HG02981 (cell line): ENCODE measurements around the gene PPP1R2.

Experiments used
- ATAC-seq: cut with Tn5 transposase; IDR thresholded peaks from one replicate; pipeline ENCODE4 v1.9.1; 2021; ENCODE audit warnings: mild to moderate bottlenecking, moderate library complexity; ENCODE audit not compliant: unreplicated experiment

Gene PPP1R2

DNA sequence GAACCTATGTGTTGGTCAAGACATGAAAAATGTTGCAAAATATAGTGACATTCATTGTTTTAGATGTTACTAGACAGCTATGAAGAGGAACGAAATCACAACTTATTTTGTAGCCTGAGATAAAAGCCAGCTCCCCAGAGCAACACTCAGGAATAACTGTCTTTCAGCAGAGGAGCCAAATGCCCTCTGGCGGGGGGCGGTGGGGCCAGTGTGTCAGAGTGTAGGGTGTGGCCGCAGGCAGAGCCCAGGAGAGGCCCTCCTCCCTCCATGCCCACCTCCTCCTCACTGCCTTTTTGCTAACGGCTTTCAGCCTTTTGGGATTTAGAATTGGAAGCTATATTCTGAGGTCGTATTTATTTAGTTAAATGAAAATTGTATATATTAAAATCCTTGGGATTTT is 23.7 kb upstream of the PPP1R2 start:
- ATAC-seq: no peak

DNA sequence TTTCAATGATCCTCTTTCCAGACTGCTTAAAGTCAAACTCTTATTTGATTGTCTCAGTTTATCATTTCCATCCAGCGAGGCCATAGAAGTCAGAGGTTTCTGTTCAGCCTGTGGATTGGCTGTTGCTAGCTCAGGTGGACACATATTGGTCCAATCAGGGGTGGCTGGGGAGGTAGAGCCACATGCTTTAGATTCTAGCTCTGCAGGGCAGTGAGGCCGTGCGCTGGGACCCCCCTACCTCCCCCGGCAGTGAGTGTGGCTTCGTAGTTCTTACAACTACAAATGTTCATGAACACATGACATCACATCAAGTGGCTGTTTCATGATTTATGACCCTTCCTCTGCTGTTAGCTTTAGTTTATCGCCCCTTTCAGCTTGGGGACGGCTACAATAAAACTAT is 22.6 kb upstream of the PPP1R2 start:
- no peak for ATAC-seq

DNA sequence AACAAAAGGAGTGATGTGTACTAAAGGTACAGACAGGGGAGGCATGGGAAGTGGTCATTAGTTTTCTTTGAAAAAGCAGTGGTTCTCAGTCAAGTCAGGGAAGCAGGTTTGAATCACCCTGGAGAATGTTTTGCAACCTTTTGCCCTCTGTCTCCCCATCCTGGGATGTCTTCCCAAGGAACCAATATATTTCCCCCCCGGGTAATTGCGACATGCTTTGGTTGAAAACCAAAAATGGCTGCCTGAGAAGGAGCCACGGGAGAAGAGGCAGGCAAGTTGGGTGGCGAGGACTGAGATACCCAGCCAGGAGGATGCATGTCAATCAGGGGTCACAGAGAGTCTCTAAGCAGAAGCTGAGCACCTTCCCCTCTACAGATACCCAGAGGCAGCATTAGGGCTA is 20.2 kb upstream of the PPP1R2 start:
- no peak for ATAC-seq

DNA sequence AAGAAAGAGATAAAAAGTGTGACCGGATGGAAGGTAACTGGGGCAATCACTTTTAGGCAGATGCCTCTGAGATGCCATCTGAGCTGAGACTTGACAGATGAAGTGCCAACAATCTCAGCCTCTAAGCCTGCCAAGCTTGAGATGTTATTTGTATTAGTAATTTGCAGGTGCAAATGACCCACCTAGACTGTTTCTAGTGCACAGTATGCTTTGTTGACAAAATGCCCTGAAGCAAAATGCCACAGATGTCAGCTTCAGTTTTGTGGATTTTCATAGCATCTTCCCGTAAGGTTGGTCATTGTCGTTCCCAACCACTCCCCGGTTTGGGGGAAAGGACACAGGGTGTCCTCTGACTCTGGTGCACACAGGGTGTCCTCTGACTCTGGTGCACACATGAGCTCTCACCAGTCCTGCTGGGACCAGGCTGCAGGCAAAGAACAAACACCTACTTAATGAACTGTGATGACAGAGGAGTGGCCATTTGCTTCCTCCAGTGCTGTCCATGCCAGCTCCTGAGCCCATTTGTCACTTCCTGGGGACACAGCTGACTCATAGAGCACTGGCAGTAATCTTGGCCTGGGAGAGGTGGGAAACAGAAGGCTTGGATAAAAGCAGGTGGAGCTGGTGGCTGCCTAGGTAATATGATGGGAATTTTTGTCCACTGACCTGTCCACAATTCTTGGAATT is 16.7 kb upstream of the PPP1R2 start:
- no peak for ATAC-seq

DNA sequence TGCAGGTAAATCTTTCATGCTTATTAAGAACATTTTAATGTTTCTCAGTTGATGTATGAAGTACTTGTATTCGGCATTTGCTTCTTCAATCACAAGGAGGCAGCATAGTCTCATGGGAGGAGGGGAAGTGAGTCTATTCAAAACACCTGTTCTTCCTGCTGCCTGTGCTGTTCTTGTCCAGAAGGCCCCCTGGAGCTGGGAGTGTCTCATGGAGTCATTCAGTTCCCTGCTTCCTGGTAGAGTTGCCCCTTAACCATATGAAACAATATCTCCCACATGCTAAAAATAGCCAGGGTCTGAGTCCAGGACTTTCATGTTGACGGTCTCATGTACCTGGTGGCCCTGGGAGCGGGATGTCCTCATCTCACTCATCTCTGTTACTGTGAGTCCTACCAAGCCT is 15.5 kb upstream of the PPP1R2 start:
- peak; percentile 51 for ATAC-seq

DNA sequence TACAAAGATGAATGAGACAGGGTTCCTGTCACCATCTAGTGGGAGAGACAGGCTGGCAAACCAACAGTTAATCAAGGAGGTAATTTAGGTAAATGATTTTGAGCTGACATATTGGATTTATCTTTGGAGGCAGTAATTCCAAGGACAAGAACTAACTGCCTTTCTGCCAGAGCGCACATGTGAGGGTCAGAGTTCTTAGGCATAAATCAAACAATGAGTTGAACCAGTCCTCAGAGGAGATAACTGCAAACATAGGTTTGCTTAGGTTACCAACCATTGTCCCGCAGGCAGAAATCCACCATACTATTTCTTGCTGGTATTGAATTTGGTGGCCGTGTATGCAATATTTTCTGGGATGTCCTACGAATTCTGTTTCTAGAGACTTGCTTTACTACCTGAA is 14.2 kb upstream of the PPP1R2 start:
- ATAC-seq: no peak

DNA sequence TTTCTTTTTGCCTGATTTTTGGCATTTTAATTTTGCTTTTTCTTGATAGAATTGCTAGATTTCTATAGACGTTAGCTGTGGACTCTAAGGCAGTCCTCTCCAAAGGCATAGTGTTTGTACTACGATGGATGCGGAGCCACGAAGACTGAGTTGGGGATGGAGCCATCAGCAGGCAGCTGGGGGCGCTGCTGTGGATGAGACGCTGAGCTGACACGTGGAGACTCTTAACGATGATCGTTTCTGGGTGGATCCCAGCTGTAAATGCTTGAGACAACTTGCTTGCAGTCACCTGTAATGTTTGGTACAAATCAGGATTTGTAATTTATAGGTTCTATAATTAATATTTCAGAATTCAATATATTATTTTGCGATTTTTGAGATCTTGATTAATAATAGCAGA is 13.3 kb upstream of the PPP1R2 start:
- ATAC-seq: no peak

DNA sequence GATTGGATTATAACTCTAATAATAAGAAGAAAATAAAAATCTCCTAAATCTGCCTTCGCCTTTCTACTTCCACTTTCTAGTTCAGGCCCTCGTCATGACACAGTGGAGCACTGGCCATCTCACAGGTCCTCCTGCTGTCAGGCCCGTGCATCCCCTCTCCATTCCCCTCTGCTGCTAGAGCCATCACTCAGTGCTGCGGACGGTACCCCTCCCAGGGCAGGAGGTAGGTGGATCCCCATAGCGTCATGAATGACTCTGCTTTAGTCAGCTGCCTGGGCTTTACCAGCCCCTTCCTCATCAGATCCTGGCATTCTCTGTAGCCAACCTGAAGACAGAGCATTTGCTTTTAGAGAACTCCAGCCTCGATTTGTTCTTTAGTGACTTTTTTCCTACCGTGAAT is 12.0 kb upstream of the PPP1R2 start:
- ATAC-seq: no peak

DNA sequence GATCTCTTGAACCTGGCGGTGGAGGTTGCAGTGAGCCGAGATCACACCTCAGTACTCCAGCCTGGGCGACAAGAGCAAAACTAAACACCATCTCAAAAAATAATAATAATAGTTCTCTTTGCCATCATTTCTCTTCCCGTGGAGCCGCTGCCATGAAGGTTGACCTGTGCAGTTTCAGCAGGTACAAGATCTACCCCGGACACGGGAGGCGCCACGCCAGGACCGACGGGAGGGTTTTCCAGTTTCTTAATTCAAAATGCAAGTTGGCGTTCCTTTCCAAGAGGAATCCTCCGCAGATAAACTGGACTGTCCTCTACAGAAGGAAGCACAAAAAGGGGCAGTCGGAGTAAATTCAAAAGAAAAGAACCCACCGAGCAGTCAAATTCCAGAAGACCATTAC is 11.3 kb upstream of the PPP1R2 start:
- no peak for ATAC-seq

DNA sequence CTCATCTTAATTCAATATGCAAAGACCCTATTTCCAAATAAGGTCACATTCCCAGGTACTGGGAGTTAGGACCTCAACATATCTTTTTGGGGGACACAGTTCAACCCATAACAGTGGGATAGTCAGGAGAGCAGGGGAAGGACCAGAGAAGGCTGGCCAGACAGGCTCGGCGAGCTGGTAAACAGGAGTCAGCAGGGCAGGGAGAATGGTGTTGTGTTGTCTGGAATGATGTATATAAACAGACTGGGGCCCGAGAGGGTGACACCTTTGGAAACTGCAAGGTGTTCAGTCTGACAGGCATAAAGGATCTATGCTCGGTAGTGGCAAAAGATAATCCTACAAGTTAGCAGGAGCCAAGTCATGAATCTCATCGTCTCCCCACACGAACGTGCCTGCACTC is 10.1 kb upstream of the PPP1R2 start:
- no peak for ATAC-seq

DNA sequence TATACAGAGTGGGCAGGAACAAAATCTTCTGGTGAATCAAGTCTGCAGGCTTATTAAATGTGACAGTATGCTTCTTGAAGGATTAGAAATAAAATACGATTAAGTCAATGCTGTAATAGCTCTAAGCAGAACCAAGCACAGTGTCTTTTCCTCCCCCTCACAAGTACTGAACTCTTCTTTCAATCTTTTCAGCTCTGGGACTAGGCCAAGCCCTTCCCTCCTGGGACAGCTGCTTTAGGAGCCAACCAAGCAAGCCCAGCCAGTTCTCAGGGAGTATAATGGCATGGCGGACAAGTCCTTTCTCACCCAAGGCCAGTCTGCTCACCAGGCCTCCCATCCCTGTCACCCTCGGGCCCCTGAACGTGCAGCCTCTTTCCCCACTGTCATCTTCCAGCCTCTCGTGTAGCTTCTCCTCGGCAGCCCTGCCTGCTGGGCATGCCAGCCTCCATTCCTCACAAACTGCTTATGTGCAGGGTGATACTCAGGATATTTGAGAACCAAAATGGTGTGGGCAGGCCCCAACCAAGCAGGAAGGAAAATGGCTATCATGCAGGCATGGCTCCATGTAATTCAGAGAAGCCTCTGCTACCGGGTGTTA is 8.4 kb upstream of the PPP1R2 start:
- no peak for ATAC-seq

DNA sequence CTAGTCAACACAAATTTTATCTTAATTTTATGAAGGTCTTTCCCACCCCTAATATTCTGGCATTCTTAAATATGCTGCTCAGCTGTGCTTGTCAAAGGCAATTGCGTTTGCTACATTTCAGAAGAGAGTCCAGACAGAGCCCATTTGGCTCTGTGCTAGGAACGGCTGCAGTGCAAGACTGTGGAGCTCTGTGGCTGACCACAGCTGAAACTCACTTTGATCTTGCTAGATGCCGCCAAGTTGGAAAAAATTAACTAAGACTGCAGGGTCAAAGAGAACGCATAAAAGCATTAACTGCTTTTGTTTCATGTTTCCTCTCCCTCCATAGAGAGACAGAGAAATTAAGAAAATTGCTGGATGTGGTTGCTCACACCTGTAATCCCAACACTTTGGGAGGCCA is 7.6 kb upstream of the PPP1R2 start:
- no peak for ATAC-seq

DNA sequence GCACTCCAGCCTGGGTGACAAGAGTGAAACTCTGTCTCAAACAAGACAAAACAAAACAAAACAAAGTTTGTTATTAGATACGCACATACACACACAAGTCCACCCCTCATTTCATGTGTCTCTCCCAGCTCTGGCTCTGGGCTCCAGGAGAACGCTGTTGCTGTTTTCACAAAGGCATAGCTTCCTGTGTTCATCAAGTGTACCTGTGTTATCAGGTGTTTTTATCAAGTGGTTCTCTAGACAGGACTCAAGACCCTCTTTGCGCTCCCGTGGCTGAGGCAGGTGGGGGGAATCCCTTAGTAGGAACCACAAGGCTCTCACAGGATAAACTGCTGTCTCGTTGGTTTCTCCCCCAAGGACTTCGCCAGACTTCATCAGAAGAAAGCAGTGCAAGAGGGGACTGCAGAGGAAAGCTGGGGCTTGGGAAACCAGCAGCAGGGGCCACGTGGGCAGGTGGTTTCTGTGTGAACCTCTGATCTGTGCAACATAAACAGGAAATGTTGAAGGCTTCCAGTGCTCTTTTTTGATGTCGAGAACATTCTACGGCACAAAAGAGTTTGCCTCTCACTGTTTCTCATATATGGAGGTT is 6.9 kb upstream of the PPP1R2 start:
- peak; percentile 50 for ATAC-seq

DNA sequence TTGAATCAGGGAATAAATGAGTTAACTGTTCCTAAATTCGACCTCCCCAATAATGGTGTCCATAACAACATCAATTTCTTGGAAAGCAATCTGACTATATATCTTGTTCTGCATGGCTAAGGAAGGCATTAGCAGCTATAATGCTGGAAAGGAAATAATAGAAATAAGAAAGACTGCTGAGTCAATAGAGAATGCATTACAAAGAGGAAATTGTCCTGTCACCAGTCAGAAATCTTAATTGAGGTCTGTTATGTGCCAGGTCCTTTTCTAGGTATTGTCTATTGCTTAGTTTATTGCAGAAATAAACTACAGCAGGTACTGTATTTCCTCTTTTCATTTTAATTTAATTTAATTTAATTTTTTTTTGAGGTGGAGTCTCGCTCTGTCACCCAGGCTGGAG is 5.9 kb upstream of the PPP1R2 start:
- ATAC-seq: no peak

DNA sequence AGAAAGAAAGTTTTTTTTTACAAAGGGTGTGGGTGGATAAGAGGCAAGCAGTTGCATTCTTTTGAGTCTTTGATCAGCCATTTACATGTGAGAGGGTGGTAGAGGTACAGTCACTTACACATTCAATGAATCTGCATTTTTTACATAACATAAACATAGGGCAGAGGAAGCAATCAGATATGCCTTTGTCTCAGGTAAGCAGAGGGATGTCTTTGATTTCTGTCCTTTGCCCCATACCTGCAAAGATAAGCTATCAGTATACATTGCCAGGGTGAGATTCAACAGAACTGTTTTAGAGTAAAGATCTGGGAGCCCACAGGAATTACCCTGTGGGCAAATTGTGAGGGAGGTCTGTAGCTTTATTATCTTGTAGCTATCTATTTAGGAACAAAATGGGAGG is 5.4 kb upstream of the PPP1R2 start:
- no peak for ATAC-seq

DNA sequence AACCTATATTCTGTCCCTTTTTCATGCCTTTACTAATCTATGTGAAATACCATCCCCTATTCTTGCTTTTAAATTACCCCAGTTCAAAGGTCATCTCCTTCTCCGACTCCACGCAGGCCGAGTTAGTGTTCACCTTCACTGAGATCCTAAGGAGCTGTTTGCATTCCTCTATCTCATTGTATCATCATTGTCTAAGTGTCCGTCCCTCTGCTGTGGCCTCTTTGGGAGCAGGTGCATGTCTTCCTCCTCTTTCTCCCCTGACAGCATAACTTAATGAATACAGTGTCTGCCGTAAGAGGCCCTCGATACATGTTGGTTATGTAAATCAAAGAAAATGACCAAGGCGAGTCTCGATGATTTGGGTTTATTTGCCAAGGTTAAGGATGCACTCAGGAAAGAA is 4.9 kb upstream of the PPP1R2 start:
- ATAC-seq: no peak

DNA sequence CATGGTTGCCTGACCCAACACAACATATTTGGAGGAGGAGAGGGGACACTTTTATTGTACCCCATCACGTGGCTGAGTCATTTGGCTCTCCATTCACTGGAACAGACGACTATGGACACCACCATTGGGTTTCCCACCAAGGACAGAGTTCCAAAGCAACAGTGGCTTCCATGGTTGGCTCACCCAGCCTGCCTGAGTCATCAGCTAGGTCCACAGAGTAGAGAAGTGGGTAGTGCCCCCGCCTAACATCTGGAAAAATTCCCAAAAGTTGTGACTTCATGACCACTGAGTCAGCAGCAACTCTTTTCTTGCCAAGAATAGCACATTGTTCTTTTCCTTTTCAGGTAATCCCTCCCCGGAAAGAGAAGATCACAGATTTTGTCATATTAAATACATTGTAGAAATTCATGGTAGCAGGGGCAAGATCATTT is 3.0 kb upstream of the PPP1R2 start:
- ATAC-seq: no peak

DNA sequence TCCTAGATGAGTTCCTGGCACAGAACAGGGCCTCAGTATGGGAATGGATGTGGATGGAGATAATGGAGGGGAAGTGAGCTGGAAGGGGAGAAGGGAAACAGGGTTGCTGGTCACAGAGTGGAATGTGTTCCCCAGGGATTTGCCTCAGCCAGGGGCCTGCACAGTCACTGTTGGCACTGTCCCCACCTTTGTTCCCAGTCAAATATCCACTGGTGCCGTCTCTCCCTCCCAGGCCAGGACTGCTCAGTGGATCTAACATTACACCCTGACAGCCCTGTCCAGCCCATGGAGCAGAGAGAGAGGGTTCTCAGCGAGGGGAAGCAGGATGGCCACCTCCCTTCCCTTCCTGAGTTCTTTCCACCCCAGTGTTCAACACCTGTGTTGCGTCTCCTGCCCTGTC is 1.5 kb upstream of the PPP1R2 start:
- no peak for ATAC-seq

DNA sequence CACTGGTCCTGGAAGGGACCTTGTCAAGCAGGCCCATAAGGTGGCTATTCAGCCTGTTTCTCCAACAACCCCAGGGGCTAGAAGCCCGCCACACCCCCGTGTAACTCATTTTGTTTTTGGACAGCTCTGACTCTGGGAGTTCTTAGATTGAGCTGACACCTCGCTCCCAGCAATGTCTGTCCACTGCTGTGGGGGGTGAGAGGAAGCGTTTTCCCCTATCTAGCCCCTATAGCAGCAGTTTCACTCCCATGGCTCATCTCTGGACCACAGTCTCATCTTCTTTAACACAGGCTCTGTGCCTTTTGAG is 1.1 kb upstream of the PPP1R2 start:
- ATAC-seq: no peak

DNA sequence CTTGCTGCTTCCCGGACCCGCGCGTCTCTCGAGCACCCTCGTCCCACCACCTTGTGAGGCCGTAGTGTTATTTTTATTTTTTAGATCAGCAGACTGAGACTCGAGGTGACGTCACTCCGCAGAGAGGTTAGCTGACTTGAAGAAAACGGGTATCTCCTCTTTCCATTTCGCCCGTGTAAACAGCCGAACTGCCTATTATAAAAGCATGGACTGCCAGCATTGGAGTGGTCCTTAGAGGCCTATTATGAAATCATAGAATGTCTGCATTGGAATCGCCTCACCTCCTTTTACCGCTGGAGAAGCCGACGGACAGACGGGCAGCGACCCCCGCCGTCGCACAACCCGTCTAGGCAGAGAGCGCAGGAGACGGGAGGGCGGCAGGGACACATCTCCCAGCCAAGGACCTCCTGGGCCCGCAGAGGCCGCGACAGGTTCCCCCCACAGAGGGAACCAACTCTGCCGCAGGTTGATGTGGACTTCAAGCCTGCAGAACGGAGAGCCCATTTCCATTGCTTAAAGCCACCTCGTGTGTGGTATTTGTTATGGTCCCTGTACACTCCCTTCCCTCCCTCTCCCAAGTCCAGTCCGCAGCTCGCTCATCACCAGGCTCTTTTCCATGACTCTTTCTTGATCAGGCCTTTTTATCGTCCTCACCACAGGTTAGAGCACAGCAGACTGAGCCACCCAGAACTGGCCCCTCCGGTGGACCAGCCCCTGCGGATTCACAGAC is 540 bp upstream of the PPP1R2 start:
- no peak for ATAC-seq

DNA sequence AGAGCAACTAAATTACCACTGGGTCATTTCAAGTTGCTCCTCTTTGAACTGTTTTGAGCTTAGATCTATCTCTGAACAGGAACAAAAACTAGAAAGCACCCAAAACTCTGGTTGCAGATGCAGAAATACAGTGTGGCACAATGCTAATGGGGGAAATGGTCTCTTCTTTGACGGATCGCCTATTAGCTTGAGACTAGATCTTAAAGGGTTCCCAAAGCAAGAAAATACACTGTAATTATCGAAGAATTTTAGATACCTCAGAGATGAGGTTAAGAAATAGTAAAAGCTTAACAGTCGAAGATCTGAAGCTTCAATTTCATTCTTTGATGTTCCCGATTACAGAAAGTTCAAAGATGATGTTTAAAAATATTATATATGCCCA is 818 bp downstream of the PPP1R2 start:
- ATAC-seq: no peak

DNA sequence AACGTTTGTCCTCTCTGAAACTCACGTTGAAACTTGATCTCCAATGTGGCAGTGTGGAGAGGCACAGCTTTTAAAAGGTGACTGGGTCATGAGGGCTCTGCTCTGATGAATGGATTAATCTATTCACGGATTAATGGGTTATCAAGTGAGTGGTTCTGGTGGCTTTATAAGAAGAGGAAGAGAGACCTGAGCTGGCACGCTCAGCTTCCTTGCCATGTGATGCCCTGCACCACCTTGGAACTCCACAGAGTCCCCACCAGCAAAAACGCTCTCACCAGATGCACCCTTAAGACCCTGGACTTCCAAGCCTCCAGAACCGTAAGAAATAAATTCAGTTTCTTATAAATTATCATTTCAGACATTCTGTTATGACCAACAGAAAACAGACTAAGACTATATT is 2.6 kb downstream of the PPP1R2 start:
- ATAC-seq: no peak
